Omental fat pad (tissue), 4 donors: Measurements from ENCODE around the gene PYROXD2. TPM values are rescaled to one million over a fixed set of nuclear protein-coding genes. Genes with fewer than 3 reads are reported as not detected.

Experiments used
- ATAC-seq: fragments of 150-250 bp; one replicate; pipeline ENCODE4 v1.9.1; 2016; ENCODE audit warnings: mild to moderate bottlenecking, moderate library complexity; ENCODE audit not compliant: low FRiP score
- DNase-seq: peaks from one replicate; pipeline ENCODE4 v3.0.0-alpha.2; 2019; ENCODE audit warnings: low spot score
- CTCF ChIP-seq, 3 donors: fragments of 450-650 bp; IDR thresholded peaks; one replicate each; pipeline ENCODE4 v1.5.1; 2016 to 2017; ENCODE audit warnings: antibody characterized with exemption in 3 of 3, mild to moderate bottlenecking in 3 of 3, moderate library complexity in 2 of 3
- total RNA-seq, 4 donors: library from RNA; depleted of rRNA; stranded (reverse); fragments of >200 nt; gene quantifications; one replicate each; pipeline ENCODE4 v1.1.0, GENCODE V29; 2016

Gene PYROXD2
- total RNA-seq, 4 donors from 2014 or later = 8.5 to 10.4 (median 9.2) TPM

- no peak for DNase-seq
- ATAC-seq = no peak
- TF ChIP-seq CTCF (IDR thresholded peaks at IDR 0.05) = no peak
Observed at GRCh38 chr10:98367604-98368451, 47.2 kb downstream of the PYROXD2 start.

GRCh38 chr10:98366062-98366530 lies 48.9 kb downstream of the PYROXD2 start:
- no peak for DNase-seq
- no peak for TF ChIP-seq CTCF (IDR thresholded peaks at IDR 0.05)
- no peak for ATAC-seq

GRCh38 chr10:98365406-98366061 lies 49.4 kb downstream of the PYROXD2 start:
- DNase-seq (no peak), ATAC-seq (no peak)
- no peak for TF ChIP-seq CTCF (IDR thresholded peaks at IDR 0.05)

GRCh38 chr10:98364432-98365102 lies 50.4 kb downstream of the PYROXD2 start:
- DNase-seq (no peak), ATAC-seq (no peak)
- no peak for TF ChIP-seq CTCF (IDR thresholded peaks at IDR 0.05)

GRCh38 chr10:98363220-98363619 lies 51.8 kb downstream of the PYROXD2 start:
- no peak for ATAC-seq
- TF ChIP-seq CTCF (IDR thresholded peaks at IDR 0.05) = no peak
- DNase-seq = no peak

- no peak for TF ChIP-seq CTCF (IDR thresholded peaks at IDR 0.05)
- peak; percentile 63 for DNase-seq
- ATAC-seq = peak; percentile 98
Observed at GRCh38 chr10:98361131-98362025, 53.6 kb downstream of the PYROXD2 start.
